Measurements from ENCODE around the gene PHACTR4. TPM values are rescaled to one million over a fixed set of nuclear protein-coding genes. Genes with fewer than 3 reads are reported as not detected.

PHACTR4 gene
- total RNA-seq, 1 donor from 2014 or later, result 50.3 TPM

DNA sequence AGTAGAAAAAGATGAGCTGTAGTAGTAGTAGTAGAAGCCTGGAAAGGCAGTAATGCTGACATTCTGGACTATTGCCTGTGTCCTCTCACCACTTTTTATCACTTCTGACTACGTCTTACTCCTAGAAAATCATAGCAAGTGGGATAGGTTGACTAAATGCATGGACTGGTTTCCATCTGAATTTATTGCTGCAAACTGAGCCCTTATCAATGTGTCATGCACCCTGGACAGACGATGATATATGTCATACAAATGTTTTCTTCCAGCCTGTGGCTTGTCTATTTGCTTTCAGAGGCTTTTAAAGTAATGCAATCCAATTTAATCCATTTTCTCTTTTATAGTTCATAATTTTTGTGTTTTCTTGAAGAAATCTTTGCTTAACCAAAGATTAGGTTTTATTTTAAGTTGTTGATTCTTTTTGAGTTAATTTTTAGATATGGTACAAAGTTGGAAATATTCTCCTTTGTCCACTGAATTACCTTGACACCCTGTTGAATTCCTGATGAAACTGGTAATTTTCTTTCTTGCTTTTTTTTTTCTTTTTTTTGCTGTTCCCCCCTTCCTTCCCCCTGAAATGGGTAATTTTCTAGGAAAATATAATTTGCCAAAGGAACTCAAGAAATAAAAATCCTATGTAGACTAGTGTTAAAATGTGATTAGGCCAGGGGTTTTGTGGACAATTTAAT is 47.1 kb downstream of the PHACTR4 start:
- TF ChIP-seq, protein P1, sequence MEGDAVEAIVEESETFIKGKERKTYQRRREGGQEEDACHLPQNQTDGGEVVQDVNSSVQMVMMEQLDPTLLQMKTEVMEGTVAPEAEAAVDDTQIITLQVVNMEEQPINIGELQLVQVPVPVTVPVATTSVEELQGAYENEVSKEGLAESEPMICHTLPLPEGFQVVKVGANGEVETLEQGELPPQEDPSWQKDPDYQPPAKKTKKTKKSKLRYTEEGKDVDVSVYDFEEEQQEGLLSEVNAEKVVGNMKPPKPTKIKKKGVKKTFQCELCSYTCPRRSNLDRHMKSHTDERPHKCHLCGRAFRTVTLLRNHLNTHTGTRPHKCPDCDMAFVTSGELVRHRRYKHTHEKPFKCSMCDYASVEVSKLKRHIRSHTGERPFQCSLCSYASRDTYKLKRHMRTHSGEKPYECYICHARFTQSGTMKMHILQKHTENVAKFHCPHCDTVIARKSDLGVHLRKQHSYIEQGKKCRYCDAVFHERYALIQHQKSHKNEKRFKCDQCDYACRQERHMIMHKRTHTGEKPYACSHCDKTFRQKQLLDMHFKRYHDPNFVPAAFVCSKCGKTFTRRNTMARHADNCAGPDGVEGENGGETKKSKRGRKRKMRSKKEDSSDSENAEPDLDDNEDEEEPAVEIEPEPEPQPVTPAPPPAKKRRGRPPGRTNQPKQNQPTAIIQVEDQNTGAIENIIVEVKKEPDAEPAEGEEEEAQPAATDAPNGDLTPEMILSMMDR (conservative IDR thresholded peaks at IDR 0.05), result no peak
- Mint-ChIP-seq H3K27ac (no peak overlapping the region), H3K27me3 (no peaks in the 10 kb centered on the region), H3K4me3 (no peak overlapping the region), H3K4me1 (ENCODE audit: unreplicated experiment) (peaks cover 29% of the 10 kb centered on the region), H3K36me3 (peaks cover 4% of the 10 kb centered on the region), H3K9me3 (no peaks in the 10 kb centered on the region)
- no peak for DNase-seq (ENCODE audit: extremely low spot score, unreplicated experiment)

DNA sequence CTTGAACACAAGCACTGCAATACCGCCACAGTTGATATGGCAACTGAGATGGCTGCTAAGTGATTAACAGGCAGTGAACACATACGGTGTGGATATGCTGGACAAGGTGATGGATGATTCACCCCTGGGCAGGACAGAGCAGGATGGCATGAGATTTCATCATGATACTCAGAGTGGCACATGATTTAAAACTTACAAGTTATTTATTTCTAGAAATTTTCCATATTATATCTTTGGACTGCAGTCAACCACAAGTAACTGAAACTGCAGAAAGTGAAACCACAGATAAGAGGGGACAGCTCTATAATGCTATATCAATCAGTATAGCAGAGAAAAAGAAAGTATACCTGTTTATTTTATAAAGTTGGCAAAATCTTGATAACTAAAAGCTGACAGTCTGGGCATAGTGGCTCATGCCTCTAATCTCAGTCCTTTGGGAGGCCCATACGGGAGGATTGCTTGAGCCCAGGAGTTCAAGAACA is 47.9 kb downstream of the PHACTR4 start:
- H3K36me3 Mint-ChIP-seq, result peaks cover 4% of the 10 kb centered on the region
- H3K9me3 Mint-ChIP-seq, result no peaks in the 10 kb centered on the region
- no peaks in the 10 kb centered on the region for H3K27me3 Mint-ChIP-seq
- DNase-seq (ENCODE audit: extremely low spot score, unreplicated experiment), result no peak
- H3K27ac Mint-ChIP-seq, result peak overlapping the region; percentile 53
- no peak overlapping the region for H3K4me3 Mint-ChIP-seq
- peaks cover 29% of the 10 kb centered on the region for H3K4me1 Mint-ChIP-seq (ENCODE audit: unreplicated experiment)
- TF ChIP-seq, protein P1 (conservative IDR thresholded peaks at IDR 0.05), result no peak

DNA sequence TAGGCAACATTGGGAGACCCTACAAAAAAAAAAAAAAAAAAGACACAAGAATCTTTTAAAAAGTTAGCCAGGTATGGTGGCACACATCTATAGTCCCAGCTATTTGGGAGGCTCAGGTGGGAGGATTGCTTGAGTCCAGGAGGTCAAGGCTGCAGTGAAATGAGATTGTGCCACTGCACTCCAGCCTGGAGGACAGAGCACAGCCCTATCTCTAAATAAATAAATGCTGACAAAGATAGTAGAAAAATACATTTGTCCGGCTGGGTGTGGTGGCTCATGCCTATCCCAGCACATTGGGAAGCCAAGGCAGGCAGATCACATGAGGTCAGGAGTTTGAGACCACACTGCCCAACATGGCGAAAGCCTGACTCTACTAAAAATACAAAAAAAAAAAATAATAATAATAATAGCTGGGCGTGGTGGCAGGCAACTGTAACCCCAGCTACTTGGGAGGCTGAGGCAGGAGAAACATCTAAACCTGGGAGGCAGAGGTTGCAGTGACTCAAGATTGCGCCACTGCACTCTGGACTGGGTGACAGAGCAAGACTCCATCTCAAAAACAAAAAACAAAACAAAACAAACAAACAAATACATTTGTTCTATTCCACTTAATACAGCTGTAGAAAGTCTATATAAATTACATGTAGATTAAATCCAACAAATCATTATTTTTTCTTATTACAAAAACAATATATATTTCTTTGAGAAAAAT is 48.5 kb downstream of the PHACTR4 start:
- Mint-ChIP-seq H3K36me3 (peaks cover 4% of the 10 kb centered on the region), H3K27me3 (no peaks in the 10 kb centered on the region), H3K27ac (peak overlapping the region; percentile 53), H3K9me3 (no peaks in the 10 kb centered on the region), H3K4me1 (ENCODE audit: unreplicated experiment) (peaks cover 29% of the 10 kb centered on the region), H3K4me3 (no peak overlapping the region)
- TF ChIP-seq, protein P1 (conservative IDR thresholded peaks at IDR 0.05), result no peak
- no peak for DNase-seq (ENCODE audit: extremely low spot score, unreplicated experiment)

DNA sequence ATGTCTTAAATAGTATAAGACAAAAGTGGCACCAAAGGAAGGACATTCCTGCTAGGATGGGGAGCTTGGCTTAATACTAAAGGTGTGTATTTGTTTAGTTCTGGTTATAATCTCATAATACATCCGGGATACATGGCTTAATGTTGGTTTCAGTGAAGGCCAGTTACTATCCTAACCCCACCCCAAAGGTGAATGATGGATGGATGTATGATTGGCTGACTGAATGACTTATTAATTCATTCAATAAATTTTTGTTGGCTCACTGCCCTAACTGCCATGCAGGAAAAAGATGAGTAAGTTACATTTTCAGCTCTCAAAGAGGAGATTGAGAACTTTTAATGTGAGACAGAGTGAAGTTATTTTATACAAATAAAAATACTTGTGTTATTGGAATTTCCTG is 52.2 kb downstream of the PHACTR4 start:
- no peak for DNase-seq (ENCODE audit: extremely low spot score, unreplicated experiment)
- no peak overlapping the region for H3K27ac Mint-ChIP-seq
- H3K27me3 Mint-ChIP-seq, result no peaks in the 10 kb centered on the region
- H3K9me3 Mint-ChIP-seq, result no peaks in the 10 kb centered on the region
- H3K4me1 Mint-ChIP-seq (ENCODE audit: unreplicated experiment), result peaks cover 10% of the 10 kb centered on the region
- peaks cover 5% of the 10 kb centered on the region for H3K36me3 Mint-ChIP-seq
- TF ChIP-seq, protein P1 (conservative IDR thresholded peaks at IDR 0.05), result no peak
- no peak overlapping the region for H3K4me3 Mint-ChIP-seq

DNA sequence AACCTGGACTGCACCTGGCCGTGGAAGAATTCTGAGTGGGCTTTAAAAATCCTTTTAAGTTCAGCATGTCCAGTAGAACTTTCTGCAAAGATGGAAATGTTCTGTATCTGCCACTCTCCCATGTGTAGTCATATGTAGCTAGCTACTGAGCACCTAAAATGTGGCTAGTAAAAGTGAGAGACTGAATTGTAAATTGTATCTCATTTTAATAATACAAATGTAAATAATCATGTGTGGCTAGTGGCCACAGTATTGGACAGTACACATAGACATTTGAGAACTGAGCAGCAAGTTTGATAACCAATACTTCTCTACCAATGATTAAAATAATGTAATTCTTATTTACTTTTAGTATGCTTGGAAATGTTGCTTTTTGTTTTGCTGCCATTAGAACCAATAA is 57.3 kb downstream of the PHACTR4 start:
- H3K9me3 Mint-ChIP-seq, result no peaks in the 10 kb centered on the region
- H3K4me1 Mint-ChIP-seq (ENCODE audit: unreplicated experiment), result peaks cover 4% of the 10 kb centered on the region
- no peak for DNase-seq (ENCODE audit: extremely low spot score, unreplicated experiment)
- H3K36me3 Mint-ChIP-seq, result peaks cover 5% of the 10 kb centered on the region
- H3K27ac Mint-ChIP-seq, result no peak overlapping the region
- no peak overlapping the region for H3K4me3 Mint-ChIP-seq
- H3K27me3 Mint-ChIP-seq, result no peaks in the 10 kb centered on the region
- TF ChIP-seq, protein P1 (conservative IDR thresholded peaks at IDR 0.05), result no peak

Data from type B pancreatic cell (in vitro differentiated cells).